Measurements from ENCODE around the gene PDIA2.

PDIA2 gene

GRCh38 chr16:279531-279930, 3.4 kb upstream of the PDIA2 start:
- in situ Hi-C loops (cut with HindIII; ENCODE audit: low sequenced_read_pairs): no loop called here

GRCh38 chr16:280005-280460, 2.9 kb upstream of the PDIA2 start:
- in situ Hi-C loops (cut with HindIII; ENCODE audit: low sequenced_read_pairs): no loop called here

- in situ Hi-C loops (cut with HindIII; ENCODE audit: low sequenced_read_pairs): no loop called here
These were observed 2.4 kb upstream of the PDIA2 start, which contains the start of gene ARHGDIG for GRCh38 chr16:280552-280951. Gene ARHGDIG, plus strand, starts transcription at chr16:280591. Its CDS starts 90 bp downstream, at chr16:280681.

- in situ Hi-C loops (cut with HindIII; ENCODE audit: low sequenced_read_pairs): no loop called here
These were observed 1.8 kb upstream of the PDIA2 start for GRCh38 chr16:280991-281659.

- in situ Hi-C loops (cut with HindIII; ENCODE audit: low sequenced_read_pairs): no loop called here
These were observed 1.2 kb upstream of the PDIA2 start for GRCh38 chr16:281660-282255.

GRCh38 chr16:282491-282890, 473 bp upstream of the PDIA2 start:
- in situ Hi-C loops (cut with HindIII; ENCODE audit: low sequenced_read_pairs): no loop called here

GRCh38 chr16:284204-285120, 1.5 kb downstream of the PDIA2 start:
- in situ Hi-C loops (cut with HindIII; ENCODE audit: low sequenced_read_pairs): no loop called here

- in situ Hi-C loops (cut with HindIII; ENCODE audit: low sequenced_read_pairs): no loop called here
These were observed 2.4 kb downstream of the PDIA2 start for GRCh38 chr16:285146-286055.

GRCh38 chr16:286491-287297, 3.7 kb downstream of the PDIA2 start:
- in situ Hi-C loops (cut with HindIII; ENCODE audit: low sequenced_read_pairs): no loop called here

- in situ Hi-C loops (cut with HindIII; ENCODE audit: low sequenced_read_pairs): no loop called here
These were observed 4.4 kb downstream of the PDIA2 start for GRCh38 chr16:287298-287811.

GRCh38 chr16:287981-288920, 5.3 kb downstream of the PDIA2 start:
- in situ Hi-C loops (cut with HindIII; ENCODE audit: low sequenced_read_pairs): no loop called here

GRCh38 chr16:289395-289997, 6.5 kb downstream of the PDIA2 start:
- in situ Hi-C loops (cut with HindIII; ENCODE audit: low sequenced_read_pairs): no loop called here

GRCh38 chr16:290015-290680, 7.2 kb downstream of the PDIA2 start:
- in situ Hi-C loops (cut with HindIII; ENCODE audit: low sequenced_read_pairs): no loop called here

GRCh38 chr16:290681-291405, 7.9 kb downstream of the PDIA2 start:
- in situ Hi-C loops (cut with HindIII; ENCODE audit: low sequenced_read_pairs): no loop called here

- in situ Hi-C loops (cut with HindIII; ENCODE audit: low sequenced_read_pairs): no loop called here
These were observed 8.6 kb downstream of the PDIA2 start for GRCh38 chr16:291539-291938.

GRCh38 chr16:293043-293775, 10.2 kb downstream of the PDIA2 start:
- in situ Hi-C loops (cut with HindIII; ENCODE audit: low sequenced_read_pairs): no loop called here

Data from DLD1 (cell line).